ENCODE results near the gene TAF4B.
A peak's percentile ranks its signal among the peaks of the same experiment; 100 is the strongest.
"Not testable (repeated sequence)": the region's sequence is repeated elsewhere in the genome, so short reads cannot be mapped to it uniquely, and the experiment has no call there.

TAF4B gene

GRCh38 chr18:26210147-26210546, 16.1 kb upstream of the TAF4B start:
- Histone ChIP-seq H3K36me3 (ENCODE audit: control insufficient read depth, insufficient read depth, low read length) (no peaks in the 10 kb centered on the region), H3K9ac (ENCODE audit: low read length) (no peak overlapping the region), H3K27me3 (ENCODE audit: control insufficient read depth, insufficient read depth, low read length) (no peaks in the 10 kb centered on the region), H3K27ac (ENCODE audit: low read depth, low read length) (no peak overlapping the region), H3K4me1 (ENCODE audit: control insufficient read depth, insufficient read depth, low read length) (no peaks in the 10 kb centered on the region), H3K4me3 (ENCODE audit: low read length) (no peak overlapping the region)

- Histone ChIP-seq H3K4me3 (ENCODE audit: low read length) (no peak overlapping the region), H3K27ac (ENCODE audit: low read depth, low read length) (no peak overlapping the region), H3K27me3 (ENCODE audit: control insufficient read depth, insufficient read depth, low read length) (no peaks in the 10 kb centered on the region), H3K9ac (ENCODE audit: low read length) (no peak overlapping the region), H3K36me3 (ENCODE audit: control insufficient read depth, insufficient read depth, low read length) (no peaks in the 10 kb centered on the region), H3K4me1 (ENCODE audit: control insufficient read depth, insufficient read depth, low read length) (no peaks in the 10 kb centered on the region)
Observed at GRCh38 chr18:26215247-26215970, 10.8 kb upstream of the TAF4B start.

GRCh38 chr18:26225022-26225693, 1.1 kb upstream of the TAF4B start:
- no peak overlapping the region for H3K27ac ChIP-seq (ENCODE audit: low read depth, low read length)
- H3K4me3 ChIP-seq (ENCODE audit: low read length), result no peak overlapping the region
- H3K27me3 ChIP-seq (ENCODE audit: control insufficient read depth, insufficient read depth, low read length), result no peaks in the 10 kb centered on the region
- H3K36me3 ChIP-seq (ENCODE audit: control insufficient read depth, insufficient read depth, low read length), result no peaks in the 10 kb centered on the region
- H3K9ac ChIP-seq (ENCODE audit: low read length), result no peak overlapping the region
- H3K4me1 ChIP-seq (ENCODE audit: control insufficient read depth, insufficient read depth, low read length), result peaks cover 4% of the 10 kb centered on the region

- H3K4me3 ChIP-seq (ENCODE audit: low read length), result peak overlapping the region; percentile 87
- H3K36me3 ChIP-seq (ENCODE audit: control insufficient read depth, insufficient read depth, low read length), result no peaks in the 10 kb centered on the region
- no peak overlapping the region for H3K9ac ChIP-seq (ENCODE audit: low read length)
- H3K27me3 ChIP-seq (ENCODE audit: control insufficient read depth, insufficient read depth, low read length), result no peaks in the 10 kb centered on the region
- H3K4me1 ChIP-seq (ENCODE audit: control insufficient read depth, insufficient read depth, low read length), result peaks cover 4% of the 10 kb centered on the region
- H3K27ac ChIP-seq (ENCODE audit: low read depth, low read length), result peak overlapping the region; percentile 51
Observed at GRCh38 chr18:26225915-26226228, 373 bp upstream of the TAF4B start.

GRCh38 chr18:26227051-26227670, 916 bp downstream of the TAF4B start:
- Histone ChIP-seq H3K9ac (ENCODE audit: low read length) (peak overlapping the region; percentile 16), H3K4me1 (ENCODE audit: control insufficient read depth, insufficient read depth, low read length) (peaks cover 4% of the 10 kb centered on the region), H3K36me3 (ENCODE audit: control insufficient read depth, insufficient read depth, low read length) (no peaks in the 10 kb centered on the region), H3K27me3 (ENCODE audit: control insufficient read depth, insufficient read depth, low read length) (no peaks in the 10 kb centered on the region), H3K27ac (ENCODE audit: low read depth, low read length) (no peak overlapping the region), H3K4me3 (ENCODE audit: low read length) (peak overlapping the region; percentile 87)

GRCh38 chr18:26228562-26229260, 2.5 kb downstream of the TAF4B start:
- H3K27me3 ChIP-seq (ENCODE audit: control insufficient read depth, insufficient read depth, low read length), result no peaks in the 10 kb centered on the region
- H3K4me3 ChIP-seq (ENCODE audit: low read length), result no peak overlapping the region
- H3K4me1 ChIP-seq (ENCODE audit: control insufficient read depth, insufficient read depth, low read length), result peaks cover 4% of the 10 kb centered on the region
- H3K36me3 ChIP-seq (ENCODE audit: control insufficient read depth, insufficient read depth, low read length), result no peaks in the 10 kb centered on the region
- H3K9ac ChIP-seq (ENCODE audit: low read length), result no peak overlapping the region
- H3K27ac ChIP-seq (ENCODE audit: low read depth, low read length), result no peak overlapping the region

- no peaks in the 10 kb centered on the region for H3K27me3 ChIP-seq (ENCODE audit: control insufficient read depth, insufficient read depth, low read length)
- H3K36me3 ChIP-seq (ENCODE audit: control insufficient read depth, insufficient read depth, low read length), result no peaks in the 10 kb centered on the region
- no peak overlapping the region for H3K27ac ChIP-seq (ENCODE audit: low read depth, low read length)
- peaks cover 4% of the 10 kb centered on the region for H3K4me1 ChIP-seq (ENCODE audit: control insufficient read depth, insufficient read depth, low read length)
- H3K4me3 ChIP-seq (ENCODE audit: low read length), result no peak overlapping the region
- H3K9ac ChIP-seq (ENCODE audit: low read length), result no peak overlapping the region
Observed at GRCh38 chr18:26230497-26230896, 4.3 kb downstream of the TAF4B start.

- H3K4me3 ChIP-seq (ENCODE audit: low read length), result no peak overlapping the region
- H3K9ac ChIP-seq (ENCODE audit: low read length), result no peak overlapping the region
- H3K27me3 ChIP-seq (ENCODE audit: control insufficient read depth, insufficient read depth, low read length), result no peaks in the 10 kb centered on the region
- H3K36me3 ChIP-seq (ENCODE audit: control insufficient read depth, insufficient read depth, low read length), result no peaks in the 10 kb centered on the region
- peaks cover 2% of the 10 kb centered on the region for H3K4me1 ChIP-seq (ENCODE audit: control insufficient read depth, insufficient read depth, low read length)
- H3K27ac ChIP-seq (ENCODE audit: low read depth, low read length), result no peak overlapping the region
Observed at GRCh38 chr18:26233208-26233607, 7.0 kb downstream of the TAF4B start.

GRCh38 chr18:26237363-26237762, 11.1 kb downstream of the TAF4B start:
- not testable (repeated sequence) for H3K36me3 ChIP-seq (ENCODE audit: control insufficient read depth, insufficient read depth, low read length)

GRCh38 chr18:26238718-26239117, 12.5 kb downstream of the TAF4B start:
- H3K36me3 ChIP-seq (ENCODE audit: control insufficient read depth, insufficient read depth, low read length); H3K9ac ChIP-seq (ENCODE audit: low read length); H3K27me3 ChIP-seq (ENCODE audit: control insufficient read depth, insufficient read depth, low read length); H3K4me3 ChIP-seq (ENCODE audit: low read length); H3K27ac ChIP-seq (ENCODE audit: low read depth, low read length); H3K4me1 ChIP-seq (ENCODE audit: control insufficient read depth, insufficient read depth, low read length): not testable (repeated sequence)

More at GRCh38 chr18:26237363-26237762, 11.1 kb downstream of the TAF4B start:
- H3K9ac ChIP-seq (ENCODE audit: low read length); H3K27me3 ChIP-seq (ENCODE audit: control insufficient read depth, insufficient read depth, low read length); H3K27ac ChIP-seq (ENCODE audit: low read depth, low read length); H3K4me1 ChIP-seq (ENCODE audit: control insufficient read depth, insufficient read depth, low read length); H3K4me3 ChIP-seq (ENCODE audit: low read length): not testable (repeated sequence)

- H3K9ac ChIP-seq (ENCODE audit: low read length); H3K27me3 ChIP-seq (ENCODE audit: control insufficient read depth, insufficient read depth, low read length); H3K27ac ChIP-seq (ENCODE audit: low read depth, low read length); H3K4me1 ChIP-seq (ENCODE audit: control insufficient read depth, insufficient read depth, low read length); H3K4me3 ChIP-seq (ENCODE audit: low read length); H3K36me3 ChIP-seq (ENCODE audit: control insufficient read depth, insufficient read depth, low read length): not testable (repeated sequence)
Observed at GRCh38 chr18:26242392-26242791, 16.1 kb downstream of the TAF4B start.

- H3K9ac ChIP-seq (ENCODE audit: low read length); H3K27ac ChIP-seq (ENCODE audit: low read depth, low read length); H3K36me3 ChIP-seq (ENCODE audit: control insufficient read depth, insufficient read depth, low read length); H3K27me3 ChIP-seq (ENCODE audit: control insufficient read depth, insufficient read depth, low read length); H3K4me3 ChIP-seq (ENCODE audit: low read length); H3K4me1 ChIP-seq (ENCODE audit: control insufficient read depth, insufficient read depth, low read length): not testable (repeated sequence)
Observed at GRCh38 chr18:26245434-26245833, 19.2 kb downstream of the TAF4B start.

All from rectal smooth muscle tissue (tissue), 1 donor.